Muscle of back (tissue), 11 donors: Measurements from ENCODE around the gene ADISSP. TPM values are rescaled to one million over a fixed set of nuclear protein-coding genes. Genes with fewer than 3 reads are reported as not detected.
A peak's percentile ranks its signal among the peaks of the same experiment; 100 is the strongest.

ENCODE experiments used
- DNase-seq, 3 donors: peaks; one replicate each; pipeline versions ENCODE4 v3.0.0 to v3.0.0-alpha.2; 2013
- polyA plus RNA-seq, 10 donors: library from polyadenylated mRNA; unstranded; fragments of 120-200 nt; gene quantifications; one replicate each; pipeline ENCODE4 v1.2.1, GENCODE V29; 2013; ENCODE audit not compliant: insufficient read length in 10 of 10

Gene ADISSP
- polyA plus RNA-seq, 10 donors = 14.2 to 28.0 (median 20.5) TPM

- no peak for DNase-seq
Measured at GRCh38 chr20:3740615-3741301, 26.8 kb downstream of the ADISSP start.

GRCh38 chr20:3739926-3740451, 27.6 kb downstream of the ADISSP start:
- no peak for DNase-seq

GRCh38 chr20:3739054-3739925, 28.3 kb downstream of the ADISSP start:
- DNase-seq = no peak

GRCh38 chr20:3738111-3739053, 29.2 kb downstream of the ADISSP start:
- DNase-seq = no peak

GRCh38 chr20:3735768-3736167, 31.8 kb downstream of the ADISSP start:
- DNase-seq = no peak

GRCh38 chr20:3734111-3734843, 33.3 kb downstream of the ADISSP start:
- DNase-seq = no peak

GRCh38 chr20:3733119-3733995, 34.2 kb downstream of the ADISSP start:
- peak in 1 of 3 donors; percentile 59 for DNase-seq

- DNase-seq = peak; percentile 37 to 85 (median 67)
Measured at GRCh38 chr20:3732327-3733118, 35.0 kb downstream of the ADISSP start, which contains the start of gene HSPA12B. Gene HSPA12B, plus strand, starts transcription at chr20:3732685. Its CDS starts 5,990 bp downstream, at chr20:3738675.

- no peak for DNase-seq
Measured at GRCh38 chr20:3731944-3732326, 35.6 kb downstream of the ADISSP start.

GRCh38 chr20:3730803-3731672, 36.5 kb downstream of the ADISSP start:
- DNase-seq = peak in 1 of 3 donors; percentile 28

- DNase-seq = peak in 1 of 3 donors; percentile 13
Measured at GRCh38 chr20:3729811-3730540, 37.6 kb downstream of the ADISSP start.

- DNase-seq = peak in 1 of 3 donors; percentile 3
Measured at GRCh38 chr20:3729378-3729777, 38.2 kb downstream of the ADISSP start.

- DNase-seq = peak in 1 of 3 donors; percentile 8
Measured at GRCh38 chr20:3728876-3729275, 38.7 kb downstream of the ADISSP start.

GRCh38 chr20:3728354-3728753, 39.2 kb downstream of the ADISSP start:
- peak in 1 of 3 donors; percentile 3 for DNase-seq

GRCh38 chr20:3727401-3728021, 40.0 kb downstream of the ADISSP start:
- DNase-seq = peak; percentile 49 to 74 (median 49)

- DNase-seq = no peak
Measured at GRCh38 chr20:3724356-3724755, 43.2 kb downstream of the ADISSP start.

GRCh38 chr20:3723284-3723683, 44.3 kb downstream of the ADISSP start:
- no peak for DNase-seq
